SH-SY5Y (cell line): Measurements from ENCODE around the gene CFAP97.

Source experiments
- GATA2 ChIP-seq: IDR thresholded peaks from 2 replicates; pipeline ENCODE4 v1.6.1; 2011; ENCODE audit warnings: mild to moderate bottlenecking, low read depth, low read length
- GATA3 ChIP-seq: IDR thresholded peaks from 2 replicates; pipeline ENCODE4 v1.6.1; 2011; ENCODE audit warnings: low read depth, mild to moderate bottlenecking, low read length, moderate library complexity

DNA sequence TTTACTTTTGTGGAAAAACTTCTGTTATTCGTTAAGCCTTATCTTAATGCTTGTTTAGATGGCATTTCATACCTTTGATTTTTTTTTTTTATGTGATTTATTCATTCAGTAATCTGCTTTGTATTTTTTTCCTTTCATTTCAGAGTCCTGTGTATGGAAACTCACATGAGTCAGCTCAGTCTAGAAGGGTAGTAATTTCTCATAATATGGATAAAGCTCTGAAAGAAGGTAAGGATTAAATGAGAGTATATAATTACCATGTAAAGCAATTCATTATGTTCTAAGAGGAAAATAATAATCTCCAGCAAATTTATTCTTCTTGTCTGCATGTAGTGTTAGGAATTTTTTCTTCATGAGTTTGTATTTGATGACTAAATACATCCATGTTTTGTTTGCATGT lies 43.4 kb upstream of the CFAP97 start:
- TF ChIP-seq GATA2 (no peak), GATA3 (no peak)
